ENCODE measurements around the gene TRPV4. TPM values are rescaled to one million over a fixed set of nuclear protein-coding genes. Genes with fewer than 3 reads are reported as not detected.

TRPV4 gene
- total RNA-seq, 1 donor from 2014 or later: not detected

GRCh38 chr12:109738878-109739665 is 94.1 kb downstream of the TRPV4 start:
- Mint-ChIP-seq H3K4me3 (ENCODE audit: low read depth) (no peak overlapping the region), H3K27ac (no peak overlapping the region), H3K9me3 (no peaks in the 10 kb centered on the region), H3K36me3 (ENCODE audit: low read depth) (no peaks in the 10 kb centered on the region), H3K27me3 (ENCODE audit: low read depth) (peaks cover 13% of the 10 kb centered on the region), H3K4me1 (ENCODE audit: low read depth) (no peaks in the 10 kb centered on the region)
- no peak for DNase-seq (ENCODE audit: low spot score)
- intact Hi-C loops (cut with micrococcal nuclease): no loop called here

- H3K27ac Mint-ChIP-seq: no peak overlapping the region
- no peaks in the 10 kb centered on the region for H3K36me3 Mint-ChIP-seq (ENCODE audit: low read depth)
- no peaks in the 10 kb centered on the region for H3K9me3 Mint-ChIP-seq
- H3K4me1 Mint-ChIP-seq (ENCODE audit: low read depth): no peaks in the 10 kb centered on the region
- DNase-seq (ENCODE audit: low spot score): no peak
- H3K4me3 Mint-ChIP-seq (ENCODE audit: low read depth): no peak overlapping the region
- peaks cover 15% of the 10 kb centered on the region for H3K27me3 Mint-ChIP-seq (ENCODE audit: low read depth)
- intact Hi-C loops (cut with micrococcal nuclease): no loop called here
Measured at GRCh38 chr12:109738209-109738608, 95.0 kb downstream of the TRPV4 start.

GRCh38 chr12:109737631-109738030 is 95.6 kb downstream of the TRPV4 start:
- Mint-ChIP-seq H3K27ac (no peak overlapping the region), H3K9me3 (no peaks in the 10 kb centered on the region), H3K4me3 (ENCODE audit: low read depth) (no peak overlapping the region), H3K36me3 (ENCODE audit: low read depth) (no peaks in the 10 kb centered on the region), H3K27me3 (ENCODE audit: low read depth) (peaks cover 17% of the 10 kb centered on the region), H3K4me1 (ENCODE audit: low read depth) (no peaks in the 10 kb centered on the region)
- no peak for DNase-seq (ENCODE audit: low spot score)
- intact Hi-C loops (cut with micrococcal nuclease): no loop called here

GRCh38 chr12:109737126-109737525 is 96.1 kb downstream of the TRPV4 start:
- no peak for DNase-seq (ENCODE audit: low spot score)
- no peak overlapping the region for H3K27ac Mint-ChIP-seq
- intact Hi-C loops (cut with micrococcal nuclease): no loop called here
- no peaks in the 10 kb centered on the region for H3K4me1 Mint-ChIP-seq (ENCODE audit: low read depth)
- H3K4me3 Mint-ChIP-seq (ENCODE audit: low read depth): no peak overlapping the region
- no peaks in the 10 kb centered on the region for H3K36me3 Mint-ChIP-seq (ENCODE audit: low read depth)
- no peaks in the 10 kb centered on the region for H3K9me3 Mint-ChIP-seq
- H3K27me3 Mint-ChIP-seq (ENCODE audit: low read depth): peaks cover 17% of the 10 kb centered on the region

GRCh38 chr12:109736552-109737108 is 96.6 kb downstream of the TRPV4 start:
- Mint-ChIP-seq H3K9me3 (no peaks in the 10 kb centered on the region), H3K4me1 (ENCODE audit: low read depth) (no peaks in the 10 kb centered on the region), H3K4me3 (ENCODE audit: low read depth) (no peak overlapping the region), H3K36me3 (ENCODE audit: low read depth) (no peaks in the 10 kb centered on the region), H3K27ac (no peak overlapping the region), H3K27me3 (ENCODE audit: low read depth) (peaks cover 17% of the 10 kb centered on the region)
- DNase-seq (ENCODE audit: low spot score): no peak
- intact Hi-C loops (cut with micrococcal nuclease): no loop called here

- intact Hi-C loops (cut with micrococcal nuclease): no loop called here
- Mint-ChIP-seq H3K36me3 (ENCODE audit: low read depth) (no peaks in the 10 kb centered on the region), H3K4me1 (ENCODE audit: low read depth) (no peaks in the 10 kb centered on the region), H3K9me3 (no peaks in the 10 kb centered on the region), H3K27ac (no peak overlapping the region), H3K27me3 (ENCODE audit: low read depth) (peaks cover 17% of the 10 kb centered on the region), H3K4me3 (ENCODE audit: low read depth) (no peak overlapping the region)
- no peak for DNase-seq (ENCODE audit: low spot score)
Measured at GRCh38 chr12:109735825-109736551, 97.2 kb downstream of the TRPV4 start.

- Mint-ChIP-seq H3K4me3 (ENCODE audit: low read depth) (no peak overlapping the region), H3K4me1 (ENCODE audit: low read depth) (no peaks in the 10 kb centered on the region), H3K27ac (no peak overlapping the region), H3K36me3 (ENCODE audit: low read depth) (no peaks in the 10 kb centered on the region), H3K27me3 (ENCODE audit: low read depth) (peaks cover 14% of the 10 kb centered on the region), H3K9me3 (no peaks in the 10 kb centered on the region)
- intact Hi-C loops (cut with micrococcal nuclease): no loop called here
- no peak for DNase-seq (ENCODE audit: low spot score)
Measured at GRCh38 chr12:109735051-109735521, 98.1 kb downstream of the TRPV4 start.

- intact Hi-C loops (cut with micrococcal nuclease): no loop called here
- no peaks in the 10 kb centered on the region for H3K9me3 Mint-ChIP-seq
- H3K27me3 Mint-ChIP-seq (ENCODE audit: low read depth): peaks cover 14% of the 10 kb centered on the region
- no peaks in the 10 kb centered on the region for H3K4me1 Mint-ChIP-seq (ENCODE audit: low read depth)
- H3K27ac Mint-ChIP-seq: no peak overlapping the region
- no peak for DNase-seq (ENCODE audit: low spot score)
- no peak overlapping the region for H3K4me3 Mint-ChIP-seq (ENCODE audit: low read depth)
- H3K36me3 Mint-ChIP-seq (ENCODE audit: low read depth): no peaks in the 10 kb centered on the region
Measured at GRCh38 chr12:109734219-109735000, 98.8 kb downstream of the TRPV4 start.

Other genes starting within 250 kb of the TRPV4 start
- gene FAM222A, start 119.6 kb downstream of the TRPV4 start, total RNA-seq: 1.4 and 1.6 TPM in 2 replicates
- 26.6 and 27.2 TPM in 2 replicates for gene GLTP, start 47.1 kb upstream of the TRPV4 start, total RNA-seq
- 26.0 and 32.6 TPM in 2 replicates for gene TCHP, start 66.9 kb upstream of the TRPV4 start, total RNA-seq
- gene GIT2, start 163.0 kb upstream of the TRPV4 start, total RNA-seq: 71.1 and 72.3 TPM in 2 replicates
- gene ANKRD13A, start 166.0 kb upstream of the TRPV4 start, total RNA-seq: 53.3 and 59.9 TPM in 2 replicates
- 24.8 and 25.2 TPM in 2 replicates for gene C12orf76, start 215.1 kb upstream of the TRPV4 start, total RNA-seq

All from activated T-helper 2 cell treated with anti-CD3 and anti-CD28 coated beads, Interferon-gamma antibody, Interleukin-2, Interleukin-4, amounts not matched to agents 10 μg/mL and 5 μg/mL and 100 μg/mL, durations not matched to agents 14 hours and 24 hours and 36 hours (primary cell).